Measurements from ENCODE around the gene CYP2D6.
"Not testable (repeated sequence)": the region's sequence is repeated elsewhere in the genome, so short reads cannot be mapped to it uniquely, and the experiment has no call there.

Gene CYP2D6

GRCh38 chr22:42130639-42131431 is at the start of gene CYP2D6:
Gene CYP2D6, minus strand, starts transcription at chr22:42130810. Its CDS starts 19 bp downstream, at chr22:42130791.
- FAIRE-seq; DNase-seq (ENCODE audit: insufficient read length, low spot score): not testable (repeated sequence)

- TF ChIP-seq POLR2A (IDR thresholded peaks at IDR 0.05; ENCODE audit: low read depth, low read length), result no peak
- FAIRE-seq (peak; percentile 85), DNase-seq (ENCODE audit: insufficient read length, low spot score) (peak; percentile 56)
Observed at GRCh38 chr22:42179616-42180015, 49.0 kb upstream of the CYP2D6 start.

- no peak for TF ChIP-seq POLR2A (IDR thresholded peaks at IDR 0.05; ENCODE audit: low read depth, low read length)
- no peak for DNase-seq (ENCODE audit: insufficient read length, low spot score)
- no peak for FAIRE-seq
Observed at GRCh38 chr22:42178910-42179519, 48.4 kb upstream of the CYP2D6 start.

DNA sequence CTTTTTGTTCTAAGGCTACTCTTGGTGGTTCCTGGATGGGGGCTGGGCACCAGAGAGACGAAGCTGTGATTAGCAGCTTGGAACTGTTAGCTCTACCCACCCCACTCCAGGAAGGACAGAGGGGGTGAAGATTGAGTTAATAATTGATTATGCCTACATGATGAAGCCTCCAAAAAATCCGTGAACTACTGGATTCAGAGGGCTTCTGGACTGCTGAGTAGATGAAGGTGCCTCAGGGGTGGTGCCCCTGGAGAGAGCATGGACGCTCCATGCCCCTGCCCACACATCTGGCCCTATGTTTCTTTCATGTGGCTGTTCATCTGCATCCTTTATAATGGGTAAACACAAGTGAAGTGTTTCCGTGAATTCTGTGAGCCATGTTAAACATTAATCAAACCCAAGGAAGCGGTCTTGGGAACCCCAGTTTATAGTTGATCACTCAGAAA is 47.3 kb upstream of the CYP2D6 start:
- FAIRE-seq (no peak), DNase-seq (ENCODE audit: insufficient read length, low spot score) (no peak)
- no peak for TF ChIP-seq POLR2A (IDR thresholded peaks at IDR 0.05; ENCODE audit: low read depth, low read length)

- FAIRE-seq (no peak), DNase-seq (ENCODE audit: insufficient read length, low spot score) (no peak)
- TF ChIP-seq POLR2A (IDR thresholded peaks at IDR 0.05; ENCODE audit: low read depth, low read length), result no peak
Observed at GRCh38 chr22:42176255-42176915, 45.8 kb upstream of the CYP2D6 start.

DNA sequence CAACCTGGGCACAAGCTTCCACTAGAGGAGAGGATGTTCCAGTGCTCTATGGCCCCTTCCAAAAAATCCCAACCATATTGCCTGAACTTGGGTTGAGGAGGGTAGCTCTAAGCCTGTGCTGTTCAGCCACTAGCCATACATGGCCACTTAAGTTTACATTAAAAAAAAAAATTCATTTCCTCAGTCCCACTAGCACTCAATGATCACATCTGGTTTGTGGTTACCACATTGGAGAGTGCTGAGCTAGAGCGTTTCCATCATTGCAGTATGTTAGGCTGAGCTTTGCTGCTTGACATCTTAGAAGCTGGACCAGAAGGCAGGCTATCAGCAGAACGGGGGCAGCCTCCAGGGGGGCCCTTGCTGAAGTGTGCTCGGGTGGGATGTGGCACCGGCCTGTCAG is 43.5 kb upstream of the CYP2D6 start:
- FAIRE-seq, result no peak
- no peak for TF ChIP-seq POLR2A (IDR thresholded peaks at IDR 0.05; ENCODE audit: low read depth, low read length)
- no peak for DNase-seq (ENCODE audit: insufficient read length, low spot score)

GRCh38 chr22:42173183-42173926 is 42.7 kb upstream of the CYP2D6 start:
- DNase-seq (ENCODE audit: insufficient read length, low spot score) (no peak), FAIRE-seq (no peak)
- TF ChIP-seq POLR2A (IDR thresholded peaks at IDR 0.05; ENCODE audit: low read depth, low read length), result no peak

- TF ChIP-seq POLR2A (IDR thresholded peaks at IDR 0.05; ENCODE audit: low read depth, low read length), result no peak
- DNase-seq (ENCODE audit: insufficient read length, low spot score) (no peak), FAIRE-seq (no peak)
Observed at GRCh38 chr22:42172773-42173172, 42.2 kb upstream of the CYP2D6 start.

GRCh38 chr22:42171946-42172719 is 41.5 kb upstream of the CYP2D6 start:
- no peak for DNase-seq (ENCODE audit: insufficient read length, low spot score)
- TF ChIP-seq POLR2A (IDR thresholded peaks at IDR 0.05; ENCODE audit: low read depth, low read length), result no peak
- FAIRE-seq, result no peak

DNA sequence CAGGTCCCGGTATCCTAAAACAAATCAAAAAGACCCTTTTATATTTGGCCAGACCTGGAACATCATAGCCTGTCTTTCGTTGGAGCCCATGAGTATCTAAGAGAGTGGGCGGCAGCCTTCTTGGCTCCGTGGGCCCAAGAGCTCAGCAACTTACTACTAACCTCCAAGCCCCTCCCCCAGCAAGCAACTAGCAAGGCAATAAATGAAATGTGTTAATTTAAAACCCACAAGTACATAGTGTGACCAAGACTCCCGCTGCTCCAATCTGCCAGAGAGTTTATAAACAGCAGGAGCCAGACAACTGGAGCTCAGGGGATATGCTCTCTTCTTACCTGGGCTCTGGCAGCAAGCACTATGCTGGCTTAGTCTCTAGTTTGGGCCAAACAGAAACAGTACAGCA is 40.8 kb upstream of the CYP2D6 start:
- FAIRE-seq (no peak), DNase-seq (ENCODE audit: insufficient read length, low spot score) (no peak)
- TF ChIP-seq POLR2A (IDR thresholded peaks at IDR 0.05; ENCODE audit: low read depth, low read length), result no peak

DNA sequence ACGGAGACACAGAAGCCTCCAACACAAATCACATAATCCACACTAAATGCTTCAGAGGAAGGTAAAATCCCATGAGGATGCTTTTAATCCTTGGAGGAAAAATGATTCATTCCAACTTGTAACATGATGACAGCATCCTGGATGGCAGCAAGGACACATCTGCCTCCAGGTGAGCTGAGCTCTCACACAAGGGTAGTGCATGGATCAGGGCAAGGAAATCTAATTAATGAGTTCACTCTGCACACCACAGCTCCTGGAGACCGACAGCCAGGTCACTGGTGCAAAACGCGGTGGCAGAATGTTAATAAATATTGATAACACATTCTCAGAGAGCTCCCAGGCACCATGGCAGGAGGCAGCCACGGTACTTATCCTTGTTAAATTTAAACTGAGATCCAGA is 40.3 kb upstream of the CYP2D6 start:
- no peak for TF ChIP-seq POLR2A (IDR thresholded peaks at IDR 0.05; ENCODE audit: low read depth, low read length)
- DNase-seq (ENCODE audit: insufficient read length, low spot score), result no peak
- no peak for FAIRE-seq

DNA sequence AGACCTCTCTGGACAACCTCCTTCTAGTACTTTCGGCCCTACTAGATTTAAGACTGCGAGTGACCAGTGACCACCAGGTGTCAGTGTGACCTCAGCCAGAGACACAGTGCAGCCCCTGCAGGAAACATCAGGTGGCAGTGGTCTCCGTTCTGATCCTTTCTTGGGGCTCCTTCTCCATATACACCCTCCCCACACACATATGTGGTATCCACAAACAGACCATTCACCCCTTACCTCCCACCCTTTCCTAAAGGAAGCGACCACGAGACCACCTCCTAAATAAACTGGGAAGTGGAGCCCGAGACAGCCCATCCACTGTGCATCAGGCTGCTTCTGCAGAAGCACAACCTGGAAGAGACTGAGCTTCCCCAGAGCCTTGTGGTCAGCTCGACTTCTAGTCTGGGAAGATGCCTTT is 38.5 kb upstream of the CYP2D6 start:
- TF ChIP-seq POLR2A (IDR thresholded peaks at IDR 0.05; ENCODE audit: low read depth, low read length), result no peak
- DNase-seq (ENCODE audit: insufficient read length, low spot score), result no peak
- no peak for FAIRE-seq

- FAIRE-seq, result no peak
- TF ChIP-seq POLR2A (IDR thresholded peaks at IDR 0.05; ENCODE audit: low read depth, low read length), result no peak
- no peak for DNase-seq (ENCODE audit: insufficient read length, low spot score)
Observed at GRCh38 chr22:42168476-42168875, 37.9 kb upstream of the CYP2D6 start.

All from H54 (cell line).